22Rv1 (cell line): ENCODE measurements around the gene HEPACAM2.

Experiments used
- CTCF ChIP-seq: fragments of 450-650 bp; IDR thresholded peaks from 2 replicates; pipeline ENCODE4 v1.5.1; 2017; ENCODE audit warnings: mild to moderate bottlenecking
- ZFX ChIP-seq: fragments of 450-650 bp; IDR thresholded peaks from 2 replicates; pipeline ENCODE4 v1.6.1; 2017; ENCODE audit warnings: antibody characterized with exemption, borderline replicate concordance

- TF ChIP-seq CTCF (no peak), ZFX (no peak)
Observed at GRCh38 chr7:93232673-93233018, 6.4 kb upstream of the HEPACAM2 start.
